ENCODE measurements around the gene SETD1B.

Gene SETD1B

GRCh38 chr12:121809712-121810116, 5.9 kb downstream of the SETD1B start:
- FAIRE-seq, result no peak

DNA sequence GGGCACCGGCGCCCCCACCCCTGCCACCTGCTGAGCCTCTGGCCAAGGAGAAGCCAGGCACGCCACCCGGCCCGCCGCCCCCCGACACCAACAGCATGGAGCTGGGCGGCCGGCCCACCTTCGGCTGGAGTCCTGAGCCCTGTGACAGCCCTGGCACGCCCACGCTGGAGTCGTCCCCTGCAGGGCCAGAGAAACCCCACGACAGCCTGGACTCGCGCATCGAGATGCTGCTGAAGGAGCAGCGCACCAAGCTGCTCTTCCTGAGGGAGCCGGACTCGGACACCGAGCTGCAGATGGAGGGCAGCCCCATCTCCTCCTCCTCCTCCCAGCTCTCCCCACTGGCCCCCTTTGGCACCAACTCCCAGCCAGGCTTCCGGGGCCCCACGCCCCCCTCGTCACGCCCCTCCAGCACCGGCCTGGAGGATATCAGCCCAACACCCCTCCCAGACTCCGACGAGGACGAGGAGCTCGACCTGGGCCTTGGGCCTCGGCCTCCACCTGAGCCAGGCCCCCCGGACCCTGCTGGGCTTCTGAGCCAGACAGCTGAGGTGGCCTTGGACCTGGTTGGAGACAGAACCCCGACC, 6.5 kb downstream of the SETD1B start:
- FAIRE-seq, result no peak

DNA sequence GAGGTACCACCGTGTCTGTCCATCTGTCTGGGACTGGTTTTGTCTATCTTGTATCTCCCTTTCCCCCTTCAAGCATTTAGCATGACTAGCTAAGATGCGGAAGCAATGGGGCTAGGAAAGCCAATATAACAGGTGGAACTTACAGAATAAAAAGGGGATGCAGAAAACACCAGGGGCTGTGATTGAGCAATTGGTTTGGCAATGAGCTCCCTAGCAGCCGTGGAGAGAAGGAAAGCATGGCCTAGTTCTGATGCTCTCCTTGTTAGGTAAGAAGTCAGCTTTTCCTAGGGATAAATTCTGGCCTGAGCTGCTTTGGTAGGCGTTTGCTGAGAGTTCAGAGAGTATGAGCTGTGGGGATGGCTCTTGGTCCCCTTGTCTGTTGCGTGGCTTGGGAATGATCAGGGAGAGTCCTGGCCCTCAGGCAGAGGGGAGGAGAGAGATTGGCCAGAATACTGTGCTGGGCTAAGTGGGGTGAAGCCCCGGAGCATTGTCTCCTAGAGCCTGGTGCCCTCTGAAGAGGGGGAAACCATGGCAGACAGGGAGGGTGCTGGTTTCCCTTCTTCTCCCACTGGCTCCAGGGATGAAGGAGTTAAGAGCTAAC, 7.1 kb downstream of the SETD1B start:
- no peak for FAIRE-seq

GRCh38 chr12:121811434-121812319, 7.9 kb downstream of the SETD1B start:
- no peak for FAIRE-seq

GRCh38 chr12:121812320-121812871, 8.6 kb downstream of the SETD1B start:
- no peak for FAIRE-seq

DNA sequence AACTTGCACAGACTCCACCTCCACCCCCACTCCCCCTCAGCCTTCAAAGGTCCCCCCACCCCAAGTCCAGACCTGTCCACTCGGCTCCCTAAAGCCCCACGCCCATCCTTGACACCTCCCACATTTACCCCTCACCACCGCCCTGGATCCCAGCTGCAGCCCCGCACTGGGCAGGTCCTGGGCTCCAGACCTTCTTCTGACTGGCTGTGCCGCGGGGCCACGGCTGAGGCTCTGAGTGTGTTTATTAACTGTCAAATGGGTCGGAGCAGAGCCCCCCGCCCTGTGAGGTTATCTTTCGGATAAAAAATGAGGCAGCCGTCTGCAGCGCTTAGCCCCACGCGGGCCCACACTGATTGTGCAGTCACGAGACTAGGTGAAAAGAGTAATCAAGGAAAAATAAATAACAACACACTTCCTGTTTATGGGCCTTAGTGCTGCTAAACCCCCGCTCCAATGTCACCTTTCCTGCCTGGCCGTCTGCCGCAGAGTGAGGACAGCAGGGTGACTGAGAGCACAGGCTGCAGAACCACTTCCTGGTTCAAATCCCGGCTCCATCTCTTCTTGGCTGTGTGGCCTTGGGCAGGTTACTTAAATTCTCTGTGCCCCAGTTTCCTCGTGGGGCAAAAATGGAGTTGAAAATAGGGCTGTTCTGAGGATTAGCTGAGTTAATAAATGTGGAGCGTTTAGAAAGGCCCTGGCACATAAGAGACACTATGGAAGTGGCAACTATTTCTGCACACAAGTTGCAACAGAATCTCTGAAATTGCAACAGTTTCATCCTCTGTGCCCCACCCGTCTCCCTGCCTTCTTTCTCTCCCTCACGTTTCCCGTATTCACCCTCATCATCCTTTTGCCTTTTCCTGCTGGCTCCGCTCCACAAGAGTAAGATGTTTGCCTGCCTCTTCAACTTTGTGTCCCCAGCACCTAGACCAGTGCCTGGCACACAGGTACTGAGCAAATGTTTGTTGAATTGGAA, 9.4 kb downstream of the SETD1B start:
- FAIRE-seq, result no peak

- no peak for FAIRE-seq
Observed at GRCh38 chr12:121813951-121814350, 10.1 kb downstream of the SETD1B start.

GRCh38 chr12:121814429-121815119, 10.8 kb downstream of the SETD1B start:
- no peak for FAIRE-seq

- FAIRE-seq, result no peak
Observed at GRCh38 chr12:121815263-121815662, 11.5 kb downstream of the SETD1B start.

GRCh38 chr12:121816925-121817647, 13.3 kb downstream of the SETD1B start:
- no peak for FAIRE-seq

- no peak for FAIRE-seq
Observed at GRCh38 chr12:121817648-121818043, 13.8 kb downstream of the SETD1B start.

DNA sequence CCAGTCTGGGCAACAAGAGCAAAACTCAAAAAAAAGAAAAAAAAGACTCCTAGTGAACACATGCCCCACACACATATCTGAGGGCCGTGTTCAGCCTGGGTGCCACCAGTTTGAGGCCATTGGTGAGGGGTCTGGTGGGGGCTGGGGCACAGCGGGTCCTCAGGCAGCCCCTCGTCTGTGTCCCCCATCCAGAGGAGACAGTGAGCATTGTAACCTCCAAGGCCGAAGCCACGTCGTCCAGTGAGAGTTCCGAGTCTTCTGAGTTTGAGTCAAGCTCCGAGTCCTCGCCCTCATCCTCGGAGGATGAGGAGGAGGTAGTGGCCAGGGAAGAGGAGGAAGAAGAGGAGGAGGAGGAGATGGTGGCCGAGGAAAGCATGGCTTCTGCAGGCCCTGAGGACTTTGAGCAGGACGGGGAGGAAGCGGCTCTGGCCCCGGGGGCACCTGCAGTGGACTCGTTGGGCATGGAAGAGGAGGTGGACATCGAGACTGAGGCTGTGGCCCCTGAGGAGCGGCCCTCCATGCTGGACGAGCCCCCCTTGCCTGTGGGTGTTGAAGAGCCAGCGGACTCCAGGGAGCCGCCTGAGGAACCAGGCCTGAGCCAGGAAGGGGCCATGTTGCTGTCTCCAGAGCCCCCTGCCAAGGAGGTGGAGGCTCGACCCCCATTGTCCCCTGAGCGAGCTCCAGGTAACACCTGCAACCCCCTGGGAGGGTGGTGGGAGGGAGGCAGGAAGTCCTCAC, 15.6 kb downstream of the SETD1B start:
- FAIRE-seq, result no peak

DNA sequence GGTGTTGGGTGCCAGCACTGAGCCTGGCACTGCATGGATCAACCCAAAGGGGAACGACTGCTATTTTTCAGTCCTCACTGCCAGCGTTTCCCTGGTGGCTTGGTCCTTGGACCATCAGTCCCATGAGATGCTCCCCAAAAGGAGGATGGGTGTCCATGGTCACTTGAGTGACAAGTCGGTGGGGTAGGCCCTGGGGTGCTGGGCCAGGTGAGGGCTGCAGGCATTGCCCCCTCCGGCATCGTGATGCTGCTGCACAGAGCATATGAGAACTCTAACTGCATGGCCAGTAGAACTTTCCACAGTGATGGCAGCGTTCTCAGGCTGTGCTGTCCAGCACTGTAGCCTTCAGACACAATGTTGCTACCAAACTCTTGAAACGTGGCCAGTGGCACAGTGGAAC, 16.2 kb downstream of the SETD1B start:
- no peak for FAIRE-seq

GRCh38 chr12:121822393-121823100, 18.7 kb downstream of the SETD1B start:
- FAIRE-seq, result no peak

GRCh38 chr12:121823101-121823726, 19.4 kb downstream of the SETD1B start:
- no peak for FAIRE-seq

GRCh38 chr12:121823727-121824115, 19.9 kb downstream of the SETD1B start:
- no peak for FAIRE-seq

DNA sequence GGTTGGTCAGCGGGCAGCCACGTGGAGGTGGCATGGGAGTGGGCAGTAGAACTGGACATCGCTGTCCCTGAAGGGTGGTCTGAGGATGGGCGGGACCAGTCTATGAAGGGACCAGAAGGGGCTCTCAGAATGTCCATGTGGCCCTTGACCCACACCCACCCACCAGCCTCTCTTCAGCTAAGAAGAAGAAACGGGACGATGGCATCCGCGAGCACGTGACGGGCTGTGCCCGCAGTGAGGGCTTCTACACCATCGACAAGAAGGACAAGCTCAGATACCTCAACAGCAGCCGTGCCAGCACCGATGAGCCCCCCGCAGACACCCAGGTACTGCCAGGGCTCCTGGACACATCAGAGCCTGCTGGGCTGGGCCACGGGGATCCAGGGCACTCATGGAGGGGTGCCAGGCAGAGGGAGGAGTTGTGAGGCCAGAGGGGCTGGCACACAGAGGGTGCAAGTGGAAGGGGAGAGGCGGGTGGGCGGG, 21.3 kb downstream of the SETD1B start:
- no peak for FAIRE-seq

DNA sequence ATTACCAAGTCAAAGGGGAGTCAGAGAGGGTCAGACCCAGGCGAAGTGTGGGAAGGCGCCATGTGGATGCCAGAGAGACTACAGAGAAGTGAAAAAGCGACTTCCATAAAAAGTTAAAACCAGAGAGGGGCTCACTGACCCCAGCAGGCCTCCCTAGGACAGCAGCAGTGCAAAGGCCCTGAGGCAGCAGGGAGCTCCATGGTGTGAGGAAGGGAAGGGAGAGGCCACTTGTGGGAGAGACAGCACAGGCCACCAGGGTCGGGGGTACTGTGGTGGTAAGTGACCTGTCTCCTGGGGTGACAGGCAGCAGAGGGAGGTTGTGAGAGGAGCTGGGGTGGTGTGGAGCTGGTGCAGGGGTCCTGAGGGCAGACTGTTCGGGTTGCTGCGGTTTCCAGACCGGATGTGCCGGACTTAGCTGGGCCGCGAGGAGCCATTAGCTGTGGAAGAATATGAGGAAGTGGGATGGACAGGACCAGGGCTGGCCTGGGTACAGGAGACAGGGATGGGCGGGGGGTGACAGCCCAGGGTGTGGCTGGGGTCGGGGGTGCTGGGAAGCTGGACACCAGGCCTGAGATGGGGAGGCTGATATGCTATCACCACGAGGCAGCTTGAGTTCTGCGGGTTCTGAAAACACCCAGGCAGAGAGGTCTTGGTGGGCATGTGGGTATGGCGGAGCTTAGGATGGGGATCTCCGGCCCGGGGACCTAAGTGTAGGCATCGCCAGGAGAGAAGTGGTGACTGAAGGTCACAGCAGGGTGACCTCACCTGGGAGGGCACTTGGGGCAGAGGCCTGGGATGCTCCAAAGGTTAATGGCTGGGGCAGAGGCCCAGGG, 22.7 kb downstream of the SETD1B start:
- FAIRE-seq, result no peak
